NCI-H187 treated with DMSO at 0.1 percent for 48 hours (cell line): Measurements from ENCODE around the gene HHATL.

Experiments used
- DNase-seq: peaks from one replicate; lab custom pipeline; 2025; lab: John Stamatoyannopoulos, UW

The HHATL gene

GRCh38 chr3:42698216-42698910, 4.2 kb downstream of the HHATL start:
- no peak for DNase-seq

- DNase-seq: no peak
Observed at GRCh38 chr3:42697289-42698051, 5.1 kb downstream of the HHATL start.

GRCh38 chr3:42696356-42697288, 6.0 kb downstream of the HHATL start:
- no peak for DNase-seq

- no peak for DNase-seq
Observed at GRCh38 chr3:42694366-42694765, 8.2 kb downstream of the HHATL start.

- no peak for DNase-seq
Observed at GRCh38 chr3:42693530-42693930, 9.1 kb downstream of the HHATL start.

- DNase-seq: no peak
Observed at GRCh38 chr3:42692667-42693529, 9.7 kb downstream of the HHATL start.

- DNase-seq: no peak
Observed at GRCh38 chr3:42691816-42692666, 10.6 kb downstream of the HHATL start.

GRCh38 chr3:42690766-42691680, 11.6 kb downstream of the HHATL start:
- no peak for DNase-seq

GRCh38 chr3:42690191-42690590, 12.4 kb downstream of the HHATL start:
- DNase-seq: no peak

- DNase-seq: no peak
Observed at GRCh38 chr3:42689421-42690014, 13.1 kb downstream of the HHATL start.

GRCh38 chr3:42688487-42689420, 13.8 kb downstream of the HHATL start:
- no peak for DNase-seq

- DNase-seq: no peak
Observed at GRCh38 chr3:42688016-42688415, 14.6 kb downstream of the HHATL start.

GRCh38 chr3:42686832-42687650, 15.6 kb downstream of the HHATL start:
- no peak for DNase-seq

- DNase-seq: no peak
Observed at GRCh38 chr3:42685891-42686820, 16.4 kb downstream of the HHATL start.

GRCh38 chr3:42685363-42685881, 17.2 kb downstream of the HHATL start, which contains the start of gene KLHL40:
Gene KLHL40, plus strand, starts transcription at chr3:42685537. Its CDS starts 82 bp downstream, at chr3:42685619.
- no peak for DNase-seq
